HEK293 (cell line): ENCODE data around the gene THAP4.

Experiments
- CTCF ChIA-PET: fragments of 350-600 bp; formaldehyde crosslinking; extraction: SDS; loops from one replicate; lab custom pipeline; 2021; ENCODE audit warnings: antibody characterized with exemption; lab: Yijun Ruan, JAX
- POLR2A ChIA-PET: fragments of 300-600 bp; formaldehyde crosslinking; extraction: SDS; loops from one replicate; lab custom pipeline; 2020; ENCODE audit warnings: antibody characterized with exemption, inconsistent platforms; lab: Yijun Ruan, JAX
- H3K27ac ChIP-seq: fragments of 200-500 bp; sonication (Bioruptor generic); 2 replicates; pipeline ENCODE4 v1.5.1; 2014; ENCODE audit warnings: low read depth, low read length, control low read depth, inconsistent platforms; ENCODE audit errors: extremely low read depth
- H3K36me3 ChIP-seq, 2 experiments: fragments of 200-500 bp in 1 of 2; sonication (Bioruptor generic) in 1 of 2; 1 replicate in 1 of 2; 2 replicates in 1 of 2; pipeline ENCODE4 v1.5.1; 2014 to 2017; ENCODE audit warnings: inconsistent platforms in 2 of 2, low read length in 2 of 2; ENCODE audit not compliant: control insufficient read depth in 2 of 2, insufficient read depth in 1 of 2
- H3K4me1 ChIP-seq: fragments of 200-500 bp; sonication (Bioruptor generic); 2 replicates; pipeline ENCODE4 v1.5.1; 2014; ENCODE audit warnings: mild to moderate bottlenecking, low read length, inconsistent platforms; ENCODE audit not compliant: control insufficient read depth, insufficient read depth
- H3K4me3 ChIP-seq: 2 replicates; pipeline ENCODE4 v1.5.1; 2011; ENCODE audit warnings: low read depth, mild to moderate bottlenecking, control low read depth, low read length, moderate library complexity
- H3K9me3 ChIP-seq: fragments of 200-500 bp; sonication (Bioruptor generic); 2 replicates; pipeline ENCODE4 v1.5.1; 2014; ENCODE audit warnings: low read depth, low read length, inconsistent platforms; ENCODE audit not compliant: control insufficient read depth, insufficient read depth
- EGR2 ChIP-seq: fragments of 450-650 bp; formaldehyde crosslinking; IDR thresholded peaks from 2 replicates; pipeline ENCODE4 v1.5.1; 2016; ENCODE audit warnings: low read depth, missing biosample characterization, missing genetic modification characterization
- IKZF3 ChIP-seq: fragments of 450-650 bp; IDR thresholded peaks from 2 replicates; pipeline ENCODE4 v1.5.0; 2018; ENCODE audit warnings: missing biosample characterization, mild to moderate bottlenecking, missing genetic modification characterization, moderate library complexity
- KLF7 ChIP-seq: fragments of 450-650 bp; formaldehyde crosslinking; IDR thresholded peaks from 2 replicates; pipeline ENCODE4 v1.5.1; 2016; ENCODE audit warnings: missing biosample characterization, missing genetic modification characterization, borderline replicate concordance
- PRDM1 ChIP-seq: fragments of 450-650 bp; formaldehyde crosslinking; IDR thresholded peaks from 2 replicates; pipeline ENCODE4; 2016; ENCODE audit warnings: missing biosample characterization, missing genetic modification characterization
- ZNF138 ChIP-seq: fragments of 450-650 bp; formaldehyde crosslinking; IDR thresholded peaks from 2 replicates; pipeline ENCODE4 v1.5.1; 2016; ENCODE audit warnings: missing biosample characterization, missing genetic modification characterization, borderline replicate concordance
- ZNF202 ChIP-seq: fragments of 450-650 bp; formaldehyde crosslinking; IDR thresholded peaks from 2 replicates; pipeline ENCODE4 v1.5.1; 2016; ENCODE audit warnings: missing biosample characterization, missing genetic modification characterization, borderline replicate concordance
- ZNF248 ChIP-seq: fragments of 450-650 bp; formaldehyde crosslinking; IDR thresholded peaks from 2 replicates; pipeline ENCODE4 v1.5.1; 2017; ENCODE audit warnings: missing biosample characterization, missing genetic modification characterization
- ZNF311 ChIP-seq: fragments of 450-650 bp; formaldehyde crosslinking; IDR thresholded peaks from 2 replicates; pipeline ENCODE4 v1.5.1; 2017; ENCODE audit warnings: missing biosample characterization, missing genetic modification characterization, borderline replicate concordance
- ZNF433 ChIP-seq: fragments of 450-650 bp; formaldehyde crosslinking; IDR thresholded peaks from 2 replicates; pipeline ENCODE4 v1.5.1; 2016; ENCODE audit warnings: missing biosample characterization, missing genetic modification characterization, low read depth
- ZNF621 ChIP-seq: fragments of 450-650 bp; formaldehyde crosslinking; IDR thresholded peaks from 2 replicates; pipeline ENCODE4 v1.5.1; 2017; ENCODE audit warnings: missing biosample characterization, missing genetic modification characterization
- ZNF654 ChIP-seq: fragments of 450-650 bp; formaldehyde crosslinking; IDR thresholded peaks from 2 replicates; pipeline ENCODE4 v1.5.1; 2016; ENCODE audit warnings: low read depth, missing biosample characterization, missing genetic modification characterization
- TF ChIP-seq, protein P1 (sequence below): fragments of 450-650 bp; formaldehyde crosslinking; IDR thresholded peaks from 2 replicates; pipeline ENCODE4 v1.5.1; 2017; ENCODE audit warnings: missing biosample characterization, missing genetic modification characterization
- TF ChIP-seq, protein P2 (sequence below): fragments of 450-650 bp; formaldehyde crosslinking; IDR thresholded peaks from 2 replicates; pipeline ENCODE4 v1.5.1; 2016; ENCODE audit warnings: missing biosample characterization, missing genetic modification characterization
- TF ChIP-seq, protein P3 (sequence below): fragments of 450-650 bp; formaldehyde crosslinking; IDR thresholded peaks from 2 replicates; pipeline ENCODE4 v1.5.1; 2016; ENCODE audit warnings: missing biosample characterization, missing genetic modification characterization, borderline replicate concordance
- TF ChIP-seq, protein P4 (sequence below): fragments of 450-650 bp; formaldehyde crosslinking; IDR thresholded peaks from 2 replicates; pipeline ENCODE4 v1.5.1; 2016; ENCODE audit warnings: missing biosample characterization, missing genetic modification characterization, borderline replicate concordance
- TF ChIP-seq, protein P5 (sequence below): fragments of 450-650 bp; formaldehyde crosslinking; IDR thresholded peaks from 2 replicates; pipeline ENCODE4 v1.5.1; 2016; ENCODE audit warnings: missing biosample characterization, missing genetic modification characterization

Gene THAP4

DNA sequence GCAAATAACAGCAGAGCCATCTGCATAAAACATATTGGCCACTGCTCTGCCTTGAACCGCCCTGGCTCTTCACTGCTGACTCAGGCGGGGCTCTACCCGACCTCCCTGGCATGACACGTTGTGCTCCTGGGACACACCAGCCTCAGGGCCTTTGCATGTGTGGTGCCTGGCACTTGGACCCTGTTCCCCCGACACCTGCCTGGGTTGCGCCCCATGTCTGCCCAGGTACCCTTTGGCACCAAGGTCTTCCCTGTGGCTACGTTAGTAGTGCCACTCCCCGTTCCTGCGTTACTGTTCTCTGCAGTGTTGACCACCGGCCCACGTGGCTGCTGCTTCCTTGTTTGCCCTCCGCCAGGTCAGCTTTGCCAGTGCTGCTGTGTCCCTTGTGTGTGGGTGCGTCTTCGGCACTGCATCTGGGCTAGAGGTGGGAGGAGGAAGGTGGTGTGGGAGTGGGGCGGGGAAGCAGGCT, 20.9 kb upstream of the THAP4 start (continued):
- no peak for TF ChIP-seq ZNF621 (tag by site-specific recombination)

DNA sequence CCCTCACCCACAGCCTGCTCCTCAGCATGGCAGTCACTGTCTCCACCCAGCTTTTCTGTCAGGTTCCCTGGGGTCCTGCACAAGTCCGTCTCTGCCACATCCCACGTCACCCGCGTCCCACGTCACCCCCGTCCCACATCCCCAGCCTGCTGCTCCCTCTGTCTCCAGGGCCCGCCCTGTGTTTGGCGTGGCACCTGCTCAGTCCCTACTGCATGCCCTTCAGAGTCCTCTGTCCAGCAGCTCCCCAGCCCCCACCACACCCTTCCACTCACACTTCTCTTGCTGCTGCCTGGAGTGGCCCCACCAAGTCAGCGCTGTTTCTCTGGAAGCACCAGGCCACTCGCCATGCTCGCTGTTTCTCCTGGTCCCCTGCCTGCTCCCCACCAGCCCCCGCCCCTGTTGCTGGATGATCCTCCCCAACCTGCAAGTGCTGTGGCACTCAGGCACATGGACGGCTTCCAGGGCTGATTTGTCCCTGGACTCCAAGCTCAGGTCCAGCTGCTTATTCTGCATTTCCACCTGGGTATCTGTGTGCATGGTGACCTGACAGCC, 19.3 kb upstream of the THAP4 start:
- Histone ChIP-seq H3K9me3 (no peaks in the 10 kb centered on the region), H3K4me3 (no peak overlapping the region), H3K36me3 (peaks cover 0 to 91% of the 10 kb centered on the region in 2 experiments; a peak in 2 of 3 replicates), H3K4me1 (no peaks in the 10 kb centered on the region), H3K27ac (no peak overlapping the region)
- CTCF ChIA-PET: interaction anchor here (0.7 to 1.0 kb wide), 2 partner anchors 46 to 487 kb away, joined by 5 to 7 read pairs; no protein-coding TSS in a partner anchor
- POLR2A ChIA-PET: no interaction called here
- TF ChIP-seq EGR2 (tag by site-specific recombination) (0 out of 2 replicates have a peak, but pooled peaks have one; percentile 4), IKZF3 (no peak)
- TF ChIP-seq, protein P1, sequence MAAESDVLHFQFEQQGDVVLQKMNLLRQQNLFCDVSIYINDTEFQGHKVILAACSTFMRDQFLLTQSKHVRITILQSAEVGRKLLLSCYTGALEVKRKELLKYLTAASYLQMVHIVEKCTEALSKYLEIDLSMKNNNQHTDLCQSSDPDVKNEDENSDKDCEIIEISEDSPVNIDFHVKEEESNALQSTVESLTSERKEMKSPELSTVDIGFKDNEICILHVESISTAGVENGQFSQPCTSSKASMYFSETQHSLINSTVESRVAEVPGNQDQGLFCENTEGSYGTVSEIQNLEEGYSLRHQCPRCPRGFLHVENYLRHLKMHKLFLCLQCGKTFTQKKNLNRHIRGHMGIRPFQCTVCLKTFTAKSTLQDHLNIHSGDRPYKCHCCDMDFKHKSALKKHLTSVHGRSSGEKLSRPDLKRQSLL (tag by site-specific recombination): no peak
- TF ChIP-seq, protein P2, sequence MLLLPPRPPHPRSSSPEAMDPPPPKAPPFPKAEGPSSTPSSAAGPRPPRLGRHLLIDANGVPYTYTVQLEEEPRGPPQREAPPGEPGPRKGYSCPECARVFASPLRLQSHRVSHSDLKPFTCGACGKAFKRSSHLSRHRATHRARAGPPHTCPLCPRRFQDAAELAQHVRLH (tag by site-specific recombination): no peak

DNA sequence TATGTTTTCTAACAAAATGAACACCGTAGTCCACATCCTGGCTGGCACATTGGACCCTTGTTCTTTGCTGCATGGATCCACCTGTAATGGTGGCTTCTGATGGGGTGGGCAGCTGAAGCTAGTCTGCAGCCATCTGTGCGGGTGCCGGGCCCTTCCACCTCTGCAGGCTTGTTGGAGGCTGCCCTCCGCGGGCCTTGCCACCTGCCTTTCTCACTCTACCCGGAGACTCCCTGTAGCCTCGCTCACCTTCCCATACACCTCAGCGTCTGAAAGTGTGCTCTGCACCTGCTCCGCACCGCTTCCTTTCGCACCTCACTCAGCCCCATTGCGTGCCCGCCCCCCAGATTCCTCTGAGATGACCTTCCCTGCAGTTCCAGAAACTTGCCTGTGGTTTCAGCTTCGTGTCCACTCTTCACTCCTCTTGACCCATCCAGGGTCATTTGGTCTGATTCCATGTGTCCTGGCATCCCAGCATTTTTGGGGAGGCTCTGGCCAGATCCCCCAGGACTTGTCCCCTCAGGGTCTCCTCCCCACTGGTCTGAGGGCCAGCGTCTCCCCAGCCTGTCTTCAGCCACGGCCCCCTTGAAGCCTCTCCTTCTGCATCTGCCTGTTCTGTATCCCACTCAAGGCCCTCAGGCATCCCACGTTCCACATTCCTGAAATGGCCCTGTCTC, 18.7 kb upstream of the THAP4 start:
- ChIA-PET CTCF (no interaction called here), POLR2A (no interaction called here)
- H3K27ac ChIP-seq: no peak overlapping the region
- H3K36me3 ChIP-seq: peaks cover 0 to 91% of the 10 kb centered on the region in 2 experiments; a peak in 2 of 3 replicates
- no peaks in the 10 kb centered on the region for H3K4me1 ChIP-seq
- no peak overlapping the region for H3K4me3 ChIP-seq
- no peaks in the 10 kb centered on the region for H3K9me3 ChIP-seq
- TF ChIP-seq, protein P3, sequence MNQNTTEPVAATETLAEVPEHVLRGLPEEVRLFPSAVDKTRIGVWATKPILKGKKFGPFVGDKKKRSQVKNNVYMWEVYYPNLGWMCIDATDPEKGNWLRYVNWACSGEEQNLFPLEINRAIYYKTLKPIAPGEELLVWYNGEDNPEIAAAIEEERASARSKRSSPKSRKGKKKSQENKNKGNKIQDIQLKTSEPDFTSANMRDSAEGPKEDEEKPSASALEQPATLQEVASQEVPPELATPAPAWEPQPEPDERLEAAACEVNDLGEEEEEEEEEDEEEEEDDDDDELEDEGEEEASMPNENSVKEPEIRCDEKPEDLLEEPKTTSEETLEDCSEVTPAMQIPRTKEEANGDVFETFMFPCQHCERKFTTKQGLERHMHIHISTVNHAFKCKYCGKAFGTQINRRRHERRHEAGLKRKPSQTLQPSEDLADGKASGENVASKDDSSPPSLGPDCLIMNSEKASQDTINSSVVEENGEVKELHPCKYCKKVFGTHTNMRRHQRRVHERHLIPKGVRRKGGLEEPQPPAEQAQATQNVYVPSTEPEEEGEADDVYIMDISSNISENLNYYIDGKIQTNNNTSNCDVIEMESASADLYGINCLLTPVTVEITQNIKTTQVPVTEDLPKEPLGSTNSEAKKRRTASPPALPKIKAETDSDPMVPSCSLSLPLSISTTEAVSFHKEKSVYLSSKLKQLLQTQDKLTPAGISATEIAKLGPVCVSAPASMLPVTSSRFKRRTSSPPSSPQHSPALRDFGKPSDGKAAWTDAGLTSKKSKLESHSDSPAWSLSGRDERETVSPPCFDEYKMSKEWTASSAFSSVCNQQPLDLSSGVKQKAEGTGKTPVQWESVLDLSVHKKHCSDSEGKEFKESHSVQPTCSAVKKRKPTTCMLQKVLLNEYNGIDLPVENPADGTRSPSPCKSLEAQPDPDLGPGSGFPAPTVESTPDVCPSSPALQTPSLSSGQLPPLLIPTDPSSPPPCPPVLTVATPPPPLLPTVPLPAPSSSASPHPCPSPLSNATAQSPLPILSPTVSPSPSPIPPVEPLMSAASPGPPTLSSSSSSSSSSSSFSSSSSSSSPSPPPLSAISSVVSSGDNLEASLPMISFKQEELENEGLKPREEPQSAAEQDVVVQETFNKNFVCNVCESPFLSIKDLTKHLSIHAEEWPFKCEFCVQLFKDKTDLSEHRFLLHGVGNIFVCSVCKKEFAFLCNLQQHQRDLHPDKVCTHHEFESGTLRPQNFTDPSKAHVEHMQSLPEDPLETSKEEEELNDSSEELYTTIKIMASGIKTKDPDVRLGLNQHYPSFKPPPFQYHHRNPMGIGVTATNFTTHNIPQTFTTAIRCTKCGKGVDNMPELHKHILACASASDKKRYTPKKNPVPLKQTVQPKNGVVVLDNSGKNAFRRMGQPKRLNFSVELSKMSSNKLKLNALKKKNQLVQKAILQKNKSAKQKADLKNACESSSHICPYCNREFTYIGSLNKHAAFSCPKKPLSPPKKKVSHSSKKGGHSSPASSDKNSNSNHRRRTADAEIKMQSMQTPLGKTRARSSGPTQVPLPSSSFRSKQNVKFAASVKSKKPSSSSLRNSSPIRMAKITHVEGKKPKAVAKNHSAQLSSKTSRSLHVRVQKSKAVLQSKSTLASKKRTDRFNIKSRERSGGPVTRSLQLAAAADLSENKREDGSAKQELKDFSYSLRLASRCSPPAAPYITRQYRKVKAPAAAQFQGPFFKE (tag by site-specific recombination): no peak
- TF ChIP-seq KLF7 (tag by site-specific recombination): no peak
- TF ChIP-seq, protein P4, sequence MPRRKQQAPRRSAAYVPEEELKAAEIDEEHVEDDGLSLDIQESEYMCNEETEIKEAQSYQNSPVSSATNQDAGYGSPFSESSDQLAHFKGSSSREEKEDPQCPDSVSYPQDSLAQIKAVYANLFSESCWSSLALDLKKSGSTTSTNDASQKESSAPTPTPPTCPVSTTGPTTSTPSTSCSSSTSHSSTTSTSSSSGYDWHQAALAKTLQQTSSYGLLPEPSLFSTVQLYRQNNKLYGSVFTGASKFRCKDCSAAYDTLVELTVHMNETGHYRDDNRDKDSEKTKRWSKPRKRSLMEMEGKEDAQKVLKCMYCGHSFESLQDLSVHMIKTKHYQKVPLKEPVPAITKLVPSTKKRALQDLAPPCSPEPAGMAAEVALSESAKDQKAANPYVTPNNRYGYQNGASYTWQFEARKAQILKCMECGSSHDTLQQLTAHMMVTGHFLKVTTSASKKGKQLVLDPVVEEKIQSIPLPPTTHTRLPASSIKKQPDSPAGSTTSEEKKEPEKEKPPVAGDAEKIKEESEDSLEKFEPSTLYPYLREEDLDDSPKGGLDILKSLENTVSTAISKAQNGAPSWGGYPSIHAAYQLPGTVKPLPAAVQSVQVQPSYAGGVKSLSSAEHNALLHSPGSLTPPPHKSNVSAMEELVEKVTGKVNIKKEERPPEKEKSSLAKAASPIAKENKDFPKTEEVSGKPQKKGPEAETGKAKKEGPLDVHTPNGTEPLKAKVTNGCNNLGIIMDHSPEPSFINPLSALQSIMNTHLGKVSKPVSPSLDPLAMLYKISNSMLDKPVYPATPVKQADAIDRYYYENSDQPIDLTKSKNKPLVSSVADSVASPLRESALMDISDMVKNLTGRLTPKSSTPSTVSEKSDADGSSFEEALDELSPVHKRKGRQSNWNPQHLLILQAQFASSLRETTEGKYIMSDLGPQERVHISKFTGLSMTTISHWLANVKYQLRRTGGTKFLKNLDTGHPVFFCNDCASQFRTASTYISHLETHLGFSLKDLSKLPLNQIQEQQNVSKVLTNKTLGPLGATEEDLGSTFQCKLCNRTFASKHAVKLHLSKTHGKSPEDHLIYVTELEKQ (tag by site-specific recombination): no peak
- TF ChIP-seq ZNF654 (tag by site-specific recombination): no peak
- TF ChIP-seq ZNF202: no peak
- TF ChIP-seq ZNF311 (tag by site-specific recombination): no peak
- TF ChIP-seq, protein P1 (tag by site-specific recombination): no peak
- TF ChIP-seq ZNF248 (tag by site-specific recombination): no peak
- TF ChIP-seq ZNF138 (tag by site-specific recombination): no peak
- TF ChIP-seq PRDM1 (tag by site-specific recombination): no peak
- TF ChIP-seq, protein P5, sequence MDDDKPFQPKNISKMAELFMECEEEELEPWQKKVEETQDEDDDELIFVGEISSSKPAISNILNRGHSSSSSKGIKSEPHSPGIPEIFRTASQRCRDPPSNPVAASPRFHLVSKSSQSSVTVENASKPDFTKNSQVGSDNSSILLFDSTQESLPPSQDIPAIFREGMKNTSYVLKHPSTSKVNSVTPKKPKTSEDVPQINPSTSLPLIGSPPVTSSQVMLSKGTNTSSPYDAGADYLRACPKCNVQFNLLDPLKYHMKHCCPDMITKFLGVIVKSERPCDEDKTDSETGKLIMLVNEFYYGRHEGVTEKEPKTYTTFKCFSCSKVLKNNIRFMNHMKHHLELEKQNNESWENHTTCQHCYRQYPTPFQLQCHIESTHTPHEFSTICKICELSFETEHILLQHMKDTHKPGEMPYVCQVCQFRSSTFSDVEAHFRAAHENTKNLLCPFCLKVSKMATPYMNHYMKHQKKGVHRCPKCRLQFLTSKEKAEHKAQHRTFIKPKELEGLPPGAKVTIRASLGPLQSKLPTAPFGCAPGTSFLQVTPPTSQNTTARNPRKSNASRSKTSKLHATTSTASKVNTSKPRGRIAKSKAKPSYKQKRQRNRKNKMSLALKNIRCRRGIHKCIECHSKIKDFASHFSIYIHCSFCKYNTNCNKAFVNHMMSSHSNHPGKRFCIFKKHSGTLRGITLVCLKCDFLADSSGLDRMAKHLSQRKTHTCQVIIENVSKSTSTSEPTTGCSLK (tag by site-specific recombination): no peak
- TF ChIP-seq ZNF433 (tag by site-specific recombination): no peak
